Smooth muscle cell (in vitro differentiated cells): ENCODE data around the gene MLF2. TPM values are rescaled to one million over a fixed set of nuclear protein-coding genes. Genes with fewer than 3 reads are reported as not detected.

Source experiments
- DNase-seq: peaks from one replicate; lab custom pipeline; 2025; ENCODE audit not compliant: unreplicated experiment; lab: John Stamatoyannopoulos, UW
- H2AFZ ChIP-seq: fragments of 200-600 bp; sonication (generic); 2 replicates; pipeline ENCODE4 v1.6.0; 2016; ENCODE audit warnings: antibody characterized with exemption, low read depth, mild to moderate bottlenecking
- H3F3A ChIP-seq: fragments of 200-600 bp; sonication (generic); 2 replicates; pipeline ENCODE4 v1.6.0; 2017; ENCODE audit warnings: antibody characterized with exemption, low read depth
- H3K27ac ChIP-seq: fragments of 200-600 bp; sonication (generic); 2 replicates; pipeline ENCODE4 v1.5.1; 2016; ENCODE audit warnings: low read depth, mild to moderate bottlenecking
- H3K27me3 ChIP-seq: fragments of 200-600 bp; sonication (generic); 2 replicates; pipeline ENCODE4 v1.6.1; 2016; ENCODE audit warnings: low read depth, mild to moderate bottlenecking
- H3K36me3 ChIP-seq: fragments of 200-600 bp; sonication (generic); 2 replicates; pipeline ENCODE4 v1.5.1; 2016; ENCODE audit warnings: low read depth
- H3K4me1 ChIP-seq: fragments of 200-600 bp; sonication (generic); 2 replicates; pipeline ENCODE4 v1.5.1; 2016; ENCODE audit warnings: low read depth
- H3K4me2 ChIP-seq: fragments of 200-600 bp; sonication (generic); 2 replicates; pipeline ENCODE4 v1.6.0; 2016; ENCODE audit warnings: mild to moderate bottlenecking
- H3K4me3 ChIP-seq: fragments of 200-600 bp; sonication (generic); 2 replicates; pipeline ENCODE4 v1.5.1; 2016; ENCODE audit warnings: mild to moderate bottlenecking
- H3K79me2 ChIP-seq: fragments of 200-600 bp; sonication (generic); 2 replicates; pipeline ENCODE4 v1.6.0; 2016; ENCODE audit warnings: low read depth, mild to moderate bottlenecking
- H3K9ac ChIP-seq: fragments of 200-600 bp; sonication (generic); 2 replicates; pipeline ENCODE4 v1.6.0; 2016; ENCODE audit warnings: low read depth
- H3K9me3 ChIP-seq: fragments of 200-600 bp; sonication (generic); replicated peaks from 2 replicates; pipeline ENCODE4 v1.5.1; 2016; ENCODE audit warnings: low read depth
- H4K20me1 ChIP-seq: fragments of 200-600 bp; sonication (generic); 2 replicates; pipeline ENCODE4 v1.6.0; 2016; ENCODE audit warnings: low read depth
- CTCF ChIP-seq: fragments of 200-600 bp; sonication (generic); IDR thresholded peaks from 2 replicates; pipeline ENCODE4 v1.5.1; 2017; ENCODE audit warnings: borderline replicate concordance, mild to moderate bottlenecking, antibody characterized with exemption; ENCODE audit not compliant: insufficient read depth, poor library complexity, severe bottlenecking
- WGBS: methylation state at CpG from one replicate; pipeline ENCODE4 v1.1.7; 2016; ENCODE audit warnings: low lambda C conversion rate; 5-methylcytosine and 5-hydroxymethylcytosine counted together
- polyA plus RNA-seq: library from polyadenylated mRNA; unstranded; fragments of >200 nt; fragmentation: Nextera tagmentation; extraction: Ambion mirVana; gene quantifications from 2 replicates; pipeline ENCODE4 v1.2.1, GENCODE V29; 2016
- small RNA-seq: library from RNA; depleted of rRNA; stranded (forward); fragments of <200 nt; gene quantifications from one replicate; pipeline ENCODE3, GENCODE V24; 2014
- total RNA-seq: library from RNA; depleted of rRNA; stranded (reverse); fragments of >200 nt; gene quantifications from 2 replicates; pipeline ENCODE4 v1.2.3, GENCODE V29; 2014

Gene MLF2
- total and polyA plus RNA-seq, 2 experiments from 2014 or later, result 185 to 381 TPM

- no peak overlapping the region for H3K27ac ChIP-seq
- no peaks in the 10 kb centered on the region for H4K20me1 ChIP-seq
- DNase-seq, result no peak
- H3K36me3 ChIP-seq, result no peaks in the 10 kb centered on the region
- H3K9ac ChIP-seq, result no peak overlapping the region
- no peak overlapping the region for H2AFZ ChIP-seq
- H3K79me2 ChIP-seq, result no peaks in the 10 kb centered on the region
- no peaks in the 10 kb centered on the region for H3F3A ChIP-seq
- no peaks in the 10 kb centered on the region for H3K4me1 ChIP-seq
- peaks cover 31% of the 10 kb centered on the region for H3K27me3 ChIP-seq
- H3K9me3 ChIP-seq, result no peaks in the 10 kb centered on the region
- H3K4me2 ChIP-seq, result no peak overlapping the region
- H3K4me3 ChIP-seq, result no peak overlapping the region
- TF ChIP-seq CTCF, result no peak
- 56% methylated on average over 8 of the region's 8 CpGs for WGBS
These were observed 54.4 kb downstream of the MLF2 start for GRCh38 chr12:6698352-6699046.

Small RNA genes lying within 50 kb of the gene (small RNA-seq; reads per million reads assigned to genes)
- not detected for gene RNU6-781P

Other genes starting within 250 kb of the MLF2 start
- 5,015 and 5,158 TPM in 2 replicates for gene GAPDH, start 218.6 kb downstream of the MLF2 start, total RNA-seq
- gene GAPDH, start 218.6 kb downstream of the MLF2 start, polyA plus RNA-seq, result 9,934 and 11,119 TPM in 2 replicates
- gene IFFO1, start 197.1 kb downstream of the MLF2 start, total RNA-seq, result 4.2 and 5.2 TPM in 2 replicates
- gene IFFO1, start 197.1 kb downstream of the MLF2 start, polyA plus RNA-seq, result 13.3 and 19.1 TPM in 2 replicates
- 29.7 and 41.9 TPM in 2 replicates for gene NOP2, start 184.8 kb downstream of the MLF2 start, total RNA-seq
- gene NOP2, start 184.8 kb downstream of the MLF2 start, polyA plus RNA-seq, result 23.6 and 30.4 TPM in 2 replicates
- gene CHD4, start 145.8 kb downstream of the MLF2 start, total RNA-seq, result 172 and 176 TPM in 2 replicates
- gene CHD4, start 145.8 kb downstream of the MLF2 start, polyA plus RNA-seq, result 87.5 and 122 TPM in 2 replicates
- 2.0 and 4.4 TPM in 2 replicates for gene LPAR5, start 117.2 kb downstream of the MLF2 start, total RNA-seq
- gene LPAR5, start 117.2 kb downstream of the MLF2 start, polyA plus RNA-seq, result 1.3 and 1.8 TPM in 2 replicates
- gene ACRBP, start 105.7 kb downstream of the MLF2 start, total RNA-seq, result not detected in 2 replicates
- gene ACRBP, start 105.7 kb downstream of the MLF2 start, polyA plus RNA-seq, result 0.82 TPM in 1 of 2 replicates, not detected in the other
- 24.8 and 45.0 TPM in 2 replicates for gene ING4, start 90.0 kb downstream of the MLF2 start, total RNA-seq
- gene ING4, start 90.0 kb downstream of the MLF2 start, polyA plus RNA-seq, result 27.0 and 33.5 TPM in 2 replicates
- gene ZNF384, start 63.8 kb downstream of the MLF2 start, total RNA-seq, result 30.0 and 31.0 TPM in 2 replicates
- gene ZNF384, start 63.8 kb downstream of the MLF2 start, polyA plus RNA-seq, result 36.1 and 38.6 TPM in 2 replicates
- 1.4 TPM in 1 of 2 replicates, not detected in the other for gene PIANP, start 52.3 kb downstream of the MLF2 start, total RNA-seq
- gene PIANP, start 52.3 kb downstream of the MLF2 start, polyA plus RNA-seq, result 2.8 and 3.8 TPM in 2 replicates
- gene COPS7A, start 29.1 kb downstream of the MLF2 start, total RNA-seq, result 56.6 and 59.6 TPM in 2 replicates
- 78.0 and 105 TPM in 2 replicates for gene COPS7A, start 29.1 kb downstream of the MLF2 start, polyA plus RNA-seq
- gene PTMS, start 13.2 kb upstream of the MLF2 start, total RNA-seq, result 115 and 125 TPM in 2 replicates
- gene PTMS, start 13.2 kb upstream of the MLF2 start, polyA plus RNA-seq, result 379 and 381 TPM in 2 replicates
- gene LAG3, start 19.4 kb upstream of the MLF2 start, total RNA-seq, result 0.18 and 1.0 TPM in 2 replicates
- 1.7 and 3.7 TPM in 2 replicates for gene LAG3, start 19.4 kb upstream of the MLF2 start, polyA plus RNA-seq
- gene CD4, start 36.4 kb upstream of the MLF2 start, total RNA-seq, result 0.13 and 0.22 TPM in 2 replicates
- gene CD4, start 36.4 kb upstream of the MLF2 start, polyA plus RNA-seq, result 1.3 and 2.5 TPM in 2 replicates
- 0.76 and 2.9 TPM in 2 replicates for gene GPR162, start 68.7 kb upstream of the MLF2 start, total RNA-seq
- gene GPR162, start 68.7 kb upstream of the MLF2 start, polyA plus RNA-seq, result 2.1 and 3.0 TPM in 2 replicates
- gene P3H3, start 75.3 kb upstream of the MLF2 start, total RNA-seq, result 36.7 and 42.8 TPM in 2 replicates
- 106 and 108 TPM in 2 replicates for gene P3H3, start 75.3 kb upstream of the MLF2 start, polyA plus RNA-seq
- gene GNB3, start 87.8 kb upstream of the MLF2 start, total RNA-seq, result 4.0 and 6.2 TPM in 2 replicates
- gene GNB3, start 87.8 kb upstream of the MLF2 start, polyA plus RNA-seq, result 4.8 and 6.3 TPM in 2 replicates
- 5.3 and 7.4 TPM in 2 replicates for gene CDCA3, start 98.1 kb upstream of the MLF2 start, total RNA-seq
- 9.4 and 10.6 TPM in 2 replicates for gene CDCA3, start 98.1 kb upstream of the MLF2 start, polyA plus RNA-seq
- 51.3 and 52.5 TPM in 2 replicates for gene USP5, start 99.0 kb upstream of the MLF2 start, total RNA-seq
- 63.1 and 64.9 TPM in 2 replicates for gene USP5, start 99.0 kb upstream of the MLF2 start, polyA plus RNA-seq
- 1,112 and 1,199 TPM in 2 replicates for gene TPI1, start 114.4 kb upstream of the MLF2 start, total RNA-seq
- gene TPI1, start 114.4 kb upstream of the MLF2 start, polyA plus RNA-seq, result 2,097 and 2,100 TPM in 2 replicates
- 2.3 and 2.5 TPM in 2 replicates for gene SPSB2, start 120.2 kb upstream of the MLF2 start, total RNA-seq
- 5.9 and 7.9 TPM in 2 replicates for gene SPSB2, start 120.2 kb upstream of the MLF2 start, polyA plus RNA-seq
- gene LRRC23, start 151.7 kb upstream of the MLF2 start, total RNA-seq, result 14.2 and 19.9 TPM in 2 replicates
- gene LRRC23, start 151.7 kb upstream of the MLF2 start, polyA plus RNA-seq, result 13.7 and 19.5 TPM in 2 replicates
- gene ENO2, start 161.4 kb upstream of the MLF2 start, total RNA-seq, result 52.5 and 58.8 TPM in 2 replicates
- 105 and 127 TPM in 2 replicates for gene ENO2, start 161.4 kb upstream of the MLF2 start, polyA plus RNA-seq
- 9.9 and 30.4 TPM in 2 replicates for gene ATN1, start 174.8 kb upstream of the MLF2 start, total RNA-seq
- gene ATN1, start 174.8 kb upstream of the MLF2 start, polyA plus RNA-seq, result 28.8 and 36.1 TPM in 2 replicates
- gene RNU7-1, start 190.7 kb upstream of the MLF2 start, total RNA-seq, result not detected in 2 replicates
- gene RNU7-1, start 190.7 kb upstream of the MLF2 start, polyA plus RNA-seq, result not detected in 2 replicates
- gene C12orf57, start 190.9 kb upstream of the MLF2 start, total RNA-seq, result 433 and 494 TPM in 2 replicates
- gene C12orf57, start 190.9 kb upstream of the MLF2 start, polyA plus RNA-seq, result 360 and 397 TPM in 2 replicates
- 4.3 and 5.5 TPM in 2 replicates for gene PTPN6, start 198.2 kb upstream of the MLF2 start, total RNA-seq
- gene PTPN6, start 198.2 kb upstream of the MLF2 start, polyA plus RNA-seq, result 2.8 and 8.7 TPM in 2 replicates
- 148 and 162 TPM in 2 replicates for gene PHB2, start 217.5 kb upstream of the MLF2 start, total RNA-seq
- gene PHB2, start 217.5 kb upstream of the MLF2 start, polyA plus RNA-seq, result 139 and 155 TPM in 2 replicates
- gene EMG1, start 217.8 kb upstream of the MLF2 start, total RNA-seq, result 21.9 and 26.5 TPM in 2 replicates
- 54.4 and 62.0 TPM in 2 replicates for gene EMG1, start 217.8 kb upstream of the MLF2 start, polyA plus RNA-seq